T-helper 2 cell (primary cell): ENCODE results near the gene GLIS2.
"Not testable (repeated sequence)": the region's sequence is repeated elsewhere in the genome, so short reads cannot be mapped to it uniquely, and the experiment has no call there.

Source experiments
- DNase-seq, 5 experiments: peaks; one replicate each; pipeline versions ENCODE4 v3.0.0 to v3.0.0-alpha.2; 2012 to 2022

Gene GLIS2

DNA sequence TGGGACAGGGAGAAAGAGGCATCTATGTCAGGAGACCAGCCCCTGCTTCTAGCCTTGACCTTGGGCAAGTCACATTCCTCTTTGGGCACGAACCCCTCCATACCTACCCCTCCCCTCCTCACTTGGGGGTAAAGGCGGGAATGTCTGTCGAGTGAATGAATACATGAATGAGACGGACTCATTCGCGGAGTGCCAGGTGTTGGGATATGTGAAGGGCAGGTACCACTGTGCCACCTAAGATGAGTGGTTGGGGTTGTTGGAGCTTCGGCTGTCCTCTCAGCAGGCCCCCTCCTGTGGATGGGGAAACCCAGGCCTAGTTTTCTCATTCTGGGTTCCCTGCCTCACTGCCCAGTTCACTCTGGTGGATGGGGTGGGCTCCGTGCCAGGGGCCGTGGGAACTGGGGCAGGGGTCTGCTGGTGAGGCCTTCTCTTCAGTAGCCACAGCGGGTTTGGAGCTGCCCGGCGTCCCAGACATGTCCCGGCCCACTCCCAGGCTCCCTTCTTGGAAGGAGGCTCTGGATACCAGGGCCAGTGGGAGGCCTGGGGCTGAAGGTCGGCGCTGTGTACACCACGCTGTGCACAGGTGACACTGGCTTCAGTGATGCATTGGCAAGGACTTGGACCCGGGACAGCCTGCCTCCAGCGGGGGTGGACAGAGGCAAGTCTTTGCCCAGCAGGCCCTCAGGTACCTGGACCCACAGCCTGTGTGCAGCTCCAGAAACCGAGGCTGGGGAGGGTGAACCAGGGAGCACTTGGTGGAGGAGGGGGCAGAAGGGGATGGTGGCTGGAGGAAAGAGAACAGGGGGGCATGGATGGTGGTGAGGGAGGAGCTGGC lies 5.6 kb downstream of the GLIS2 start:
- DNase-seq, result no peak

DNA sequence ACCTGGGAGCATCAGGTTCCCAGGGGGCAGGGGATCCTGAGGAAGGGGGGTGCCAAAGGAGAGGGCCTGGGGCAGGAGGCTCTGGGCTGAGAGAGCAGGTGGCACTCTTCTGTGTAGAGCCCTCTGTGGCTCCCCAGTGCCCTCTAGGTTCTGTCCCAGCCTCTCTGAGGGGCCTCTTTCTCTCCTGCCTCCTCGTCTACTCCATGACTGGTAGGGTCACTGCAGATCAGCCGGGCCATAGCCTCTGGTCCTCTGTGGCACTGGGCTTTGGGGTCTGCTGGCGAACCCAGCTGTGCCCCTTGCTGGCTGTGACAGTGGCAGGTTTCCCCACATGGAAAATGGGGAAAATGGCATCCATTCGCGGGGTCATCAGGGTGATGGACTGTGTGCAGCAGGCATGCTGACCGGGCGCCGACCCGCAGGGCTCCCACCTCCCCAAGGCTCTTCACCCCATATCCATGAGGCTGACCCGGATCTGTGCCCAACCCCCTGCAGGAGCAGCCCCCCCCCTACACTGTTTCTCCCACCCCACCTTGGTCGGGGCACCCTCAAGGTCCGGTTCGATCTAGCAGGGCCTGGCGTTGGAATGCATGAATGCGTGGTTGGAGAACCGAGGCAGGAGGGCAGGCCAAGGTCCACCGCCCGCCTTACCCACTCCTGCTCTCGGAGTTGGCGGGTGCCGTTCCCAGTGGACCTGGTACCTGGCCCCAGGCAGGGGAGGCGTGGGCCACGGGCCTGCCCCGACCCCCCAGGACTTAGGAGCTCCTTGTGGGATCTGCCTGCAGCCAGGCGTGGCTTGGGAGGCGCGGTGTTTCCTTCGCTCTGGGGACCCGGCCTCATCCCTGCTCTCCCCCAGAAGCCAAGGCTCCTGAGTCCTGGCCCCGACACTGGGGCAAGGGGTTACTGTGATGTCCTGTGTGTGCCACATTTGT lies 6.5 kb downstream of the GLIS2 start:
- DNase-seq, result no peak

DNA sequence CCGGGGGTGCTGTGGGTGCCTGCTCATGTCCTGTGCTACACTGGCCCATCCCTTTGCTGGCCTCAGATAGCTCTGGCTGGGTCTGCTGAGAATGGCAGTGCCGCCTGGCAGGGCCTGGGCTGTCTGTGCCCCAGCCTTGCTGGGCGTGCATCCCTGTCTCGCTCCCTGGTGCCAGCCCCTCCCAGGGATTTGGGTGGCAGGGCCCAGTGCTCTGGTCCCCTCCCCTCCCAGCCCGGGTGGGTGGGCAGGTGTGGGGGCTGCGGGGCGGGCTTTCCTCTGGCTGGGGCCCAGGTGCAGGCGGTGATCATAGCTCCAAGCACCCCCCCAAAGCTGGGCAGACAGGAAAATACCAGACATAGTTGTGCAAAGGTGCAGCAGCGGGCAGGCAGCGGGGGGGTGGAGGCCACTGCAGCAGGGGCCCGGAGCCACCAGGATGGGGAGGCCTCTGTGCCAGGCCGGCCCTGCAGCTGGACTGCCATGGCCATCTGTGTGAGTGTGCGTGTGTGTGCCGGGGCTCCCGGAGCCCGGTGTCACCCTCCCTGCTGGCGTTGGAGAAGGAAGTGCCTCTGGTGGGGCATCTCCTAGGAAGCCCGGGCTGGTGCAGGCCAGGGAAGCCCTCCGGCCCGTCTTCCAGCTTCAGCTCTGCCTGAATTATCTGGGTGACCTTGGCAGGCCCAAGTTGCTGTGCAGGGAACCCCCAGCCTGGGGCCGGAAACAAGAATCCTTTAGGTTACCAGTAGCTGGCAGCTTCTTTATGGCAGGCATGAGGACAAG lies 7.4 kb downstream of the GLIS2 start:
- no peak for DNase-seq

DNA sequence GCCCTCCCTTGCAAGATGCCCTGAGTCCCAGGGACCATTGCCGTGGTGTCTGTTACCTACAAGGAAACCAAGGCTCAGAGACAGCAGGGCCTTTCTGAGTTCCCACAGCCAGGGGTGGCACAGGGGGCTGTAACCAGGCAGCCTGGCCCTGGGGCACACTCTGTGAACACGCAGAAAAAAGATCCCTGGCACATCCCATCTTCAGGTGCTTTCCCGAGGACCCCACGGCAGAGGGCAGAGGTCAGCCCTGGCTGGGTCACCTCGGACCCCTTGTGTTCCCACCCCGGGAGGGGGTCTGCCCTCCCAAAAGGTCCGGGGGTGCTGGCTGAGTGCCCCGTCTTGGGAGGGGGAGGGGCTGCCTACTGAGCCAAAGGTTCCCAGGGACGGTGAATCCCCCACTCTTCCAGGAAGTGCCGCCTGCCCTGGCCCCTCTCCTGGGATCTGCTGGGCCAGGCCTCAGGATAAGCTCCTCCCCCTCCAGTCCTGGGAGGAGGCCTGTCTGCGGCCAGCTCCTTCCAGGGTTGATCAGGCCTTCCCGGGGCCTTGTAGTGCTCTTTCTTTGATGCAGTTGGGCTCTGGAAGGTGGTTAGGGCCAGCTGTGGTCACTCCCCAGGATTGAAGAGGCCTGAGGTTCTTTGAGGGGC lies 8.1 kb downstream of the GLIS2 start:
- no peak for DNase-seq

DNA sequence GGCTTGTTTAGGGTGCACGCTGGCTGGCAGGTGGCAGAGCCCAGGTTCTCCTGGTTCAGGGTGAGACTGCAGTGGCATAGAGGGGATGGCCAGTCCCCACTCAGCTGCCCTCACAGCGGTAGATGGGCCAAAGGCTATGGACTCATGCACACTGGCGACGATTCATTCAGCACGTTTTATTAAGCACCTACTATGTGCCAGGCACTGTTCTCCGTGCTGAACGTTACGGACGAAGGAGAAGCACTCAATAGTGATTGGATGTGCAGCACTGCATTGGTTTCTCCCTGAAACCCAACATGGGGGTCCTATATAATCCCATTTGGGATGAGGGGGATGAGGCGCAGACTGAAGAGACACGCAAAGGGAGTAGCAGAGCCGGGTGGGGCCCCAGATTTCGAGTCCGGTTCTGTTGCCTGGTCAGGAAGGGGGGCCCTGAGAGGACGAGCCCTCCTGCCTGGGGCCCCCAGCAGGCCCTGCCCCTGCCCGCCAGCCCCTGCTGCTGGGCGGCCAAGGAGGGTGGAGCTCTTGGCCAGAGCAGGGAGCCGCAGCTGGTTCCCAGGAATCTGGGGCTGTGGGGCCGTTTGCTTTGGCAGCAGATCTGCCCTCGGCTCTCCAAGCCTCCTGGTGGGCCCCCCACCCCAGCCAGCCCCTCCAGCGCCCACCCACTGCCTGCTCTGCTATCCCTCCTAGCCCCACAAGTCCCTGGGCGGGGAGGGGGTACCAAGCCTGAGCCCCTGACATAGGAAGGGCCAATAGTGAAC lies 8.8 kb downstream of the GLIS2 start:
- DNase-seq, result no peak

DNA sequence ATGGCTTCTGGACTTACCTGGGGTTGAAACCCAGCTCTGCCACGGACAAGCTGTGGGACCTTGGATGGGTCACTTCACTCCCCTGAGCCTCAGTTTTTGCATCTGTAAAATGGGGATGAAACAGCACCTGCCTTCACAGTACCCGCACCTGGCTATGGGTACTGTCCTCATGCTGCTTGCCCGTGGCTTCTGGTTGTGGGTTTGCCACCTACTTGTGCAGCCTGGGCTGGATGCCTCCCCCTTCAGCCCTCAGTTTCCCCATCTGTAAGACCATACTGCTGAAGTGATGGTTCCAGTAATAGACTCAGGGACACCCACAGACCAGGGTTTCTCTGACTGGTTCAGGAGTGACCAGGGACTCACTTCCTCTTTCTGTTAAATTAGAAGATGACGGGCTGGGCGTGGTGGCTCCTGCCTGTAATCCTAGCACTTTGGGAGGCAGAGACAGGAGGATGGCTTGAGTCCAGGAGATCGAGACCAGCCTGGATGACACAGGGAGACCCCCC lies 9.4 kb downstream of the GLIS2 start:
- no peak for DNase-seq

DNA sequence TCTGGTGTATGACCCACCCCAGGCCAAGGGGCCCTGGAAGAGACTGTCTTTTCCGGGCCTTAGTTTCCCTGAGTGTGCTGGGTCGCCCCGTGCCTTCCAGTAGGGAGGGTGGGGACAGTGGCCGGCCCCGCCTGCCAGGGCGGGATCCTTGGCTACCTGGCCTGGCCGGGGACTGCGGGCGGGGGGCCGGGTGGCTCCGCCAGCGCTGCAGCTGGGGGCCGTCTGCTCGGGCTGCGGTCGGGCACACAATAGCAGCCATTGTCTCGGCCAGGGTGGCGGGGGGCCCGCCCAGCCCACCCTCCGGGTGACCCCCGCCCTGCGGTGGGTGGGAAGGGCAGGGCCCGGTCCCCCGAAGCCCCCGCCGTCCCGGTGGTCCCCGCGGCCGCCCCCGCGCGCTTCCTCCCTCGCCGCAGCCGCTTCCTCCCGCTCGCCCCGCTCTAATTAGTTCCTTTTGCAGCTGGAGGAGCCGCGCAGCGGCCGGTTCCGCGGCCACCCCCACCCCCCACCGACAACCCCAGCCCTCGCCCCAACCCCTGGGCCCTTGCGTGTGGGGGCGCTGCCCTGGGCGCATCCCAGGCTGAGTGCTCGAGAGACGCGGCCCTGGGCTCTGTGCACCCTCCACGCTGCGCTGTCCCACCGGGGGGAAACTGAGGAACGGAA lies 11.6 kb downstream of the GLIS2 start:
- no peak for DNase-seq

DNA sequence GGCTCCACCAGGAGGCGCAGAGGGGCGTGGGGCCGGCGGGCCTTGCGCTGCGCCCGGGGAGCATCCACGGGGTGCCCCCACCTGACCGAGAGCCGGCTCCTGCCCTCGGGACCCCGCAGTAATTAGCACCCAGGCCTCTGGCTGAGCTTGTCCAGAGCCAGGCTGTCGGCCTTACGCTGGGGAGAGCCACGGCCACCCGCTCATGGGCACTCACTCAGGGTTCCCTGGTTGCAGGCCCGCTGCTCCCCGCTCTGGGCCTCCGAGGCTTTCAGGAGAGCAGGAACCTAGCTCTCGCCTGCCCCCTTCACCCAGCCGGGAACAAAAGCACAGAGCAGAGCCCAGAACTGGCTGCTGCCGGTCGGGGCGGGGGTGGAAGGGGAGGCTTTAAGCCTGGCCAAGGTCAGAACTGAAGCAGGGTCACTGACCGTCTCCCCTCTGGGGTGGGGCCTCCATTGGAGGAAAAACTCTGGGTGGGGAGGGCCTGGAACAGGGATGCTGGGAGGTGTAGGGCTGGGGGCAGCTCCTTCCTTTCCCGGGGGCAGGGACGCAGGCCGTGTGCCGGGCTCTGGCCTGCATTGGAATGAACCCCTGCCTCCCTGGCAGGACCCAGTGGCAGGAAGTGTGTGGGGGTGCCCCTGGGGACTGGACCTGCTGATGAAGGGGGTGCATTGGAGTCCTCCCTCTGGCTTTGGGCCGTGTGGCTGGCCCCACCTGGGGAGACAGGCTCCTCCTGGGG lies 12.3 kb downstream of the GLIS2 start:
- peak in 4 of 5 experiments; percentile 29 to 48 (median 38) for DNase-seq

DNA sequence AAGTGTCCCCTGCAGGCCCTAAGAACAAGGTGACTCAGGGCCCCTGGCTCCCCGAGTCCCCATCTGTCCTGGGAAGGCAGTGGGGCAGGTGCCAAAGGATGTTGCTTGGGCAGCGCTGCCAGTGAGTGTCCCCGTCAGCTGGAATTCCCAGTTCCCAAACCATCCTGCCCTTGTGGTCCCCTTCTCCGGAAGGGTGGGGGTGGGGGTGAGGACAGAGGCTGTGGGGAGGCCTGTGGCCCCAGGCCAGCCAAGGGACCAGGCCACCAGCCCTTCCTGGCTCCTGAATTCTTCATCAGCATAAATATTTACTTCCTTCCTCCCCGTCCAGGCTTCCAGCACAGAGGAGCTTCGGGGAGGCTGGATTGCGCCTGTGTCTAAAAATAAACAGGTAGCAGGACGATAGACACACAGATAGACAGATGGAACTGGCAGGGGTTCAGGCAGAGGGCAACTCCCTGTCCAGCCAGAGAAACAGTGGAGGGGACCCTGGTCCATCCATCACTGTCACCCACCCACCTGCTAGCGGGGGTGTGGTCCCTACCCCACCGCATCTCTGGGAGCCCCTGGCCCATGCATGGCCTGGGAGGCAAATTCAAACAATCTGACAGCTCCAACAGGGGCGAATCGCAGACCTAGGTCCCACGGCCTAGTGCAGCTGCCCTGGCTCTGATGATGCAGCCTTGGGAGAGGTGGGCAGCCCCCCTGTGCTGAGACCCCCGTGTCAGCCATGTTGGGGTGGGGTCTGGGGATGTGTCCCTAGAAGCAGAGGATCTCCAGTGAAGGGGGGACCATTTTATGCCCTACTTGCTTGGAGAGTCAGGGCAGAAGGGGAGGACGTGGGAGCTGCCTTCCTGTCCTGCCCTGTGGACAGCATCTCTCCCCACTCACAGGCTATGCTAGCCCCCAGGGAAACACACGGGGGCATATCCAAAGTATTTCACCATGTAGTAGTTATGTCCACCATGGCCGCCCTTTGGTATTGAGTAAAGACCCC lies 13.2 kb downstream of the GLIS2 start:
- DNase-seq, result no peak

DNA sequence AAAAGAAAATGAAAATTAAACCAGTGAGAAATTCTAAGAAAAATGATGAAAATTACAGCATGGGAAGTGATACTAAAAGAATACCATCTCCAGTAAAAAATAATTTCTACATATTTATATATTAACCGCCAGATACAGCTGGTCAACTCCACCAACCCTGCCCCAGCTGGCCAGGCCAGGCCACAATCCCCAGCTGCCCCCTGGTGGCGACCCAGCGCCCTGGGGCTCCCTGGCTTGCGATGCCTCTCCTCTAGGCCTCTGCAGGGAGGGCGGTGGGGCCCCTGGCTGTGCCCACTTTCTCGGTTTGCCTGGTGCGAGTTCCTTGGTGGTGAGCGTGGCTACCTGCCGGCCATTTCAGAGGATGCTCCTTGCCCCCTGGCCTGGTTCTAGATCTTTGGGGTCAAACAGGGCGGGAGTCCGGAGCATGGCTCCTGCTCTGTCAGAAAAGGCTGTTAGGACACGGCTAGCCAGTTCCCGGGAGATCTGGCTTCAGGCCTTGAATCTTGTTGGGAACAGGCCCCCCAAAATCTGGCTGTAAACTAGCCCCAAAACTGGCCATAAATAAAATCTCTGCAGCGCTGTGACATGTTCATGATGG lies 14.5 kb downstream of the GLIS2 start:
- peak; percentile 46 to 65 (median 55) for DNase-seq

DNA sequence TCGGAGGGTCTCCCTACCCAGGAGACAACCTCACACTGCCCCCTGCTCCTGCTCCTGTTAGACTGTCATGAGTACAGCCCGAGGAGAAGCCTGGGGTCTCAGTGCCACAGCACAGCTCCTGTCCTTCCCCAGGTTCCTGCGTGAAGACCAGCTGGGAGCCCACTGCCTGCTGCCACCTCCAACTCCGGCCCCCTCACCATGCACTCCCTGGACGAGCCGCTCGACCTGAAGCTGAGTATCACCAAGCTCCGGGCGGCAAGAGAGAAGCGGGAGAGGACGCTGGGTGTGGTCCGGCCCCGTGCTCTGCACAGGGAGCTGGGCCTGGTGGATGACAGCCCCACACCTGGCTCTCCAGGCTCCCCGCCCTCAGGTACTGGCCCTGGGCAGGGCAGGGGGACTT lies 16.2 kb downstream of the GLIS2 start:
- no peak for DNase-seq

DNA sequence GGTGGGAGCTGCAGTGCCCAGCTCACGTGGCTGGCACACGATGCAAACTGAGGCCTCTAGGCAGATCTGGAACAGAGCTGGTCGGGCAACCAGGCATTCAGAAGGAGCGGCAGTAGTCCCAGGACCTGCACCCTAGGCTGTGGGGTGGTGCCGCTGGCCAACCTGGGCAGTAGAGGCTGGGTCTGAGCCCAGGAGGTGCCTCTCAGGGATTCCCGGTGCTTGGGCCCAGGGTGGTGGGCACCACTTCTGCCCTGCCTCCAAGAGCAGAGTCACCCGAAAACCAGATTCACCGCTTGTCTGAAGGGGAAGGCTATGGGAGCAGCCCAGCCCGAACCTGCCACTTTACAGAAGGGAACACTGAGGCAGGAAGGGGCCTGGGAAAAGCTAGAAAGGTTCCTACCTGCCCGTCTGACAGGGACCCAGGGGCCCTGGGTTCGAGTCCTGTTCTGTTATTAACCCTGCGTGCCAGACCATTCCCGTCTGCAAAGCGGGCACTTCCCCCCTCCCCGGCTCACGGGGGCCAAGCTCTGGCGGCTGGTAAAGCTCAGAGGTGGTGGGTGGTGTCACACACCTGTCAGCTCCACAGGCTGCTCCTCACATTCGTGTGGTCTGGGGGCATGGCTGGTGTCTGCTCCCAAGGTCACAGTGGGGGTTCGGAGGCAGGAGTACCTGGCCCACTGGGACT lies 16.9 kb downstream of the GLIS2 start:
- no peak for DNase-seq

DNA sequence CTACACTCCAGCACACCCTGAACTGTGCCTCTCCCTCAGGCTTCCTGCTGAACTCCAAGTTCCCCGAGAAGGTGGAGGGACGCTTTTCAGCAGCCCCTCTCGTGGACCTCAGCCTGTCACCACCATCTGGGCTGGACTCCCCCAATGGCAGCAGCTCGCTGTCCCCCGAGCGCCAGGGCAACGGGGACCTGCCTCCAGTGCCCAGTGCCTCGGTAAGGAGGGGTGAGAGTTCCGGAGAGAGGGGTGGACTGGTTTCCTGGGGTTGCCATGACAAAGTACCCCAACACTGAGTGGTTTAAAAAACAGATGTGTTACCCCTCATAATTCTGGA lies 17.4 kb downstream of the GLIS2 start:
- no peak for DNase-seq

DNA sequence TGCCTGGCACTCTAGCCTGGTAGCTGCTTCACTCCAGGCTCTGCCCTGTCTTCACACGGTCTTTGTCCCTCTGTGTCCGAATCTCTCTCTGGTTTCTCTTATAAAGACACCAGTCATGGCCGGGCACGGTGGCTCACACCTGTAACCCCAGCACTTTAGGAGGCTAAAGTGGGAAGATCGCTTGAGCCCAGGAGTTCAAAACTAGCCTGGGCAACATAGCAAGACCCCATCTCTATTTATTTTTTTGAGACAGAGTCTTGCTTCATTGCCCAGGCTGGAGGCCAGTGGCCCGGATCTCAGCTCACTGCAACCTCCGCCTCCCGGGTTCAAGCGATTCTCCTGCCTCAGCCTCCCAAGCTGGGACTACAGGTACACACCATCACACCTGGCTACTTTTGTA lies 17.8 kb downstream of the GLIS2 start:
- not testable (repeated sequence) for DNase-seq

DNA sequence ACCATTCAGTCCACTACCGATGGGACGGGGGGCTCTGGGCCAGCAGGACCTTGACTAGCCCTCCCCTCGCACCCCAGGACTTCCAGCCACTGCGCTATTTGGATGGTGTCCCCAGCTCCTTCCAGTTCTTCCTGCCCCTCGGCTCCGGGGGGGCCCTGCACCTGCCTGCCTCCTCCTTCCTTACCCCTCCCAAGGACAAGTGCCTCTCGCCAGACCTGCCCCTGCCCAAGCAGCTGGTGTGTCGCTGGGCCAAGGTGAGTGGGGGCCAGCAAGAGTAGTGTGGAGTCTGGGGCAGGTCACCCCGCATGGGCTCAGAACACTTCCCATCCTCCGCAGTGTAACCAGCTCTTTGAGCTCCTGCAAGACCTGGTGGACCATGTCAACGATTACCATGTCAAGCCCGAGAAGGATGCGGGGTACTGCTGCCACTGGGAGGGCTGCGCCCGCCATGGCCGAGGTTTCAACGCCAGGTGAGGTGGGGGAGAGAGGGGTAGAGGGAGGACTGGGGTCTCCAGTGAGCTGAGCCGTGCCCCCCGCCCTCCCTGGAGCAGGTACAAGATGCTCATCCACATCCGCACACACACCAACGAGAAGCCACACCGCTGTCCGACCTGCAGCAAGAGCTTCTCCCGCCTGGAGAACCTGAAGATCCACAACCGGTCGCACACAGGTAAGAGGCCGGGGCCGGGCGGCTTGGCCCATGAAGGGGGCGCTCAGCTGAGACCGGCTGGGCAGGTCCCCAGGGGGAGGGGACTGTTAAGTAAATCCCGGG lies 19.0 kb downstream of the GLIS2 start:
- no peak for DNase-seq

DNA sequence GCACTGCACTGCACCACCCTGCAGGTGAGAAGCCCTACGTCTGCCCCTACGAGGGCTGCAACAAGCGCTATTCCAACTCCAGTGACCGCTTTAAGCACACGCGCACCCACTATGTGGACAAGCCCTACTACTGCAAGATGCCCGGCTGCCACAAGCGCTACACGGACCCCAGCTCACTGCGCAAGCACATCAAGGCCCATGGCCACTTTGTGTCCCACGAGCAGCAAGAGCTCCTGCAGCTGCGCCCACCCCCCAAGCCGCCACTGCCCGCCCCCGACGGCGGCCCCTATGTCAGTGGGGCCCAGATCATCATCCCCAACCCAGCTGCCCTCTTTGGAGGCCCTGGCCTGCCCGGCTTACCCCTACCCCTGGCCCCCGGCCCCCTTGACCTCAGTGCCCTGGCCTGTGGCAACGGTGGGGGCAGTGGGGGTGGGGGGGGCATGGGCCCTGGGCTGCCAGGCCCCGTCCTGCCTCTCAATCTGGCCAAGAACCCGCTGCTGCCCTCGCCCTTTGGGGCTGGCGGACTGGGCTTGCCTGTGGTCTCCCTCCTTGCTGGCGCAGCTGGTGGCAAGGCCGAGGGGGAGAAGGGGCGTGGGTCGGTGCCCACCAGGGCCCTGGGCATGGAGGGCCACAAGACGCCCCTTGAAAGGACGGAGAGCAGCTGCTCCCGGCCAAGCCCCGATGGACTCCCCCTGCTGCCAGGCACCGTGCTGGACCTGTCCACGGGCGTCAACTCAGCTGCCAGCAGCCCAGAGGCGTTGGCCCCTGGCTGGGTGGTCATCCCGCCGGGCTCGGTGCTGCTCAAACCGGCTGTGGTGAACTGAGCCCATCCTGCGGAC lies 21.1 kb downstream of the GLIS2 start:
- no peak for DNase-seq
